AG09319 (cell line): ENCODE results near the gene RFX1.
"Not testable (repeated sequence)": the region's sequence is repeated elsewhere in the genome, so short reads cannot be mapped to it uniquely, and the experiment has no call there.

ENCODE experiments used
- DNase-seq: peaks from one replicate; pipeline ENCODE4 v3.0.0-alpha.2; 2010; ENCODE audit warnings: low read depth; ENCODE audit errors: extremely low read depth
- CTCF ChIP-seq: IDR thresholded peaks from 2 replicates; pipeline ENCODE4 v1.5.1; 2011; ENCODE audit warnings: low read depth, mild to moderate bottlenecking, inconsistent platforms, low read length, moderate library complexity

RFX1 gene

GRCh38 chr19:13974073-13974472, 32.0 kb downstream of the RFX1 start:
- TF ChIP-seq CTCF = no peak
- DNase-seq = no peak

- DNase-seq = not testable (repeated sequence)
Measured at GRCh38 chr19:13973479-13973878, 32.6 kb downstream of the RFX1 start.

- TF ChIP-seq CTCF = no peak
- DNase-seq = no peak
Measured at GRCh38 chr19:13972368-13973155, 33.6 kb downstream of the RFX1 start.

GRCh38 chr19:13971868-13972267, 34.3 kb downstream of the RFX1 start:
- not testable (repeated sequence) for DNase-seq

- DNase-seq = no peak
- TF ChIP-seq CTCF = no peak
Measured at GRCh38 chr19:13969897-13970296, 36.2 kb downstream of the RFX1 start.

- TF ChIP-seq CTCF = no peak
- no peak for DNase-seq
Measured at GRCh38 chr19:13968999-13969398, 37.1 kb downstream of the RFX1 start.

- TF ChIP-seq CTCF = no peak
- no peak for DNase-seq
Measured at GRCh38 chr19:13968383-13968935, 37.7 kb downstream of the RFX1 start.

GRCh38 chr19:13967206-13967605, 38.9 kb downstream of the RFX1 start:
- not testable (repeated sequence) for DNase-seq

- TF ChIP-seq CTCF = no peak
Measured at GRCh38 chr19:13966684-13967128, 39.4 kb downstream of the RFX1 start.

More at GRCh38 chr19:13966684-13967128, 39.4 kb downstream of the RFX1 start:
- DNase-seq = no peak
